IPS-NIHi7 (cell line): ENCODE data around the gene INMT.

Source experiments
- DNase-seq: peaks from one replicate; pipeline ENCODE4 v3.0.0; 2012; ENCODE audit warnings: mixed read lengths; ENCODE audit errors: extremely low spot score

INMT gene

DNA sequence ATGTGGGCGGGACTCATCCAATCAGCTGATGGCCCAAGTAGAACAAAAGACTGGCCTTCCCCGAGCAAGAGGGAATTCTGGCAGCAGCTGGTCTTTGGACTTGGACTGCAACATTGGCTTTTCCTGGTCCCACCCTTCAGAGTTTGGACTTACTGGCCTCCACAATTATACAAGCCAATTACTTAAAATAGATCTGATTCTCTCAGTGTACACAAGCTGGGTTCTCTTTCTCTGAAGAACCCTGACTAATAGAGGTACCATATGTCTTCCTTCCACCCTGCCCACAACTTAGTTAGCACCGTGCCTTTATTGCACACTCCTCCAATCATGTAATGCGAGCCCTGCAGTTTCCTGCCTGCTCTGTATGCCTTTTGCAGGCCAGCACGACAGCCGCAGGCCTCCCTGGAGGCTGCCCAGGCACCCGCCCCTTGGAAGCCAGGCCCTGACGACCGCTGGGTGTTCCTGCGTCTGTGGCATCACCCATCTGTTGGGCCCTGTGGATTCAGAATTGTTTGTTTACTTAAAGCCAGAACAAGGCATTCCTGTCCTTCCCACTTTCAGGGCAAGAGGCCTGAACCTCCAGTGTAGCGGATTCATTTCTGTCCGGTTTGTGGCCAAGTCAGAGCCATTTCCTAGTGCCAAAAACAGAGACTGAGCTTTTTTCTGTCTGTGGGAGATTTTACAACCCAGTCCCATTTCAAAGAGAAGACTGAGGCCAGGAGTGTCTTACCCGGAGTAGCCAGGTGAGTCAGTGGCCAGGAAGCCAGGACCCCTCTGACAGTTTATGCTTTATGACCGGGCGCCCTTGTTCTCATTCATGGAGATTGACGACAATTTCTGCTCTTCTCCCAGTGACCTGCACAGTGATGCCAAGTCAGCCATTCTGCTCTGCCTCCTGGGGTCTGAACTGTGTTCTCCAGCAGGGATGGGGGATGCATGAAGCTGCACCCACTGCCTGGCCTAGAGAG is 968 bp upstream of the INMT start:
- DNase-seq, result no peak

DNA sequence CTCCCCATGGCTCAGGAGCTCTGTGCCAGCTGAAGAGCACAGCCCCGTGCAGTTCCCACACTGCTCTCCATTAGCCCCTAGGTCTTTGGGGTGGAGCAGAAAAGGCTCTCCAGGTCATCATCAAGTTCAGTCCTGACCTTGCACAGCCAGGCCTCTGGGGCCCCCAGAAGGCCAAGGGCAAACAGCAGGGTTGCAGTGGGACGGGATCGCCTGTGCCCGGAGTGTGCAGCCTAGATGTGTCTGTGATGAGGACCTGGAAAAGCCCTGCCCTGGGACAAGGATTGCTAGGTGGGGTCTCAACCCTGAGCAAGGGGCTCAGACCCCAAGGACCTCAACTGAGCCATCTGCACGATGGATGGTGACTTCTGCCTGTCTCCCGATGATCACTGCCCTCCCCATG is 549 bp downstream of the INMT start:
- DNase-seq, result no peak

DNA sequence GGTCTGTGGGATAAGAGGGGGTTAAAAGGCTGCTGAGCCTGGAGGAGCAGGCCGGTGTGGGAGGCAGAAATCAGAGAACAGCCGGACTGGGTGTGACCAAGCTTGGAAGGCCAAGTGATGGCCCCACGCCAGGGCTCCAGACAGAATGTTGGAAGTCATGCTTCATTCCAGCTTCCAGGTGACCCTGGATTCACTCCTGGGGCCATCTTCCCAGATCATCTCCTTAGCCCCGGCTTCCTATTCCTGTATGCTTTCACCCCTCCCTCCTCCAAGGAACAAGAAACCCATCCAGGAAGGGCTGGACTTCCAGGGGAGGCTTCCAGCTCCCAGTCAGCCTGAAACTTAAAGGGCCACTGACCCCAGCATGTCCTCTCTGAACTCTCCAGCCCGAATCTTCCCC is 1.0 kb downstream of the INMT start:
- DNase-seq, result no peak

DNA sequence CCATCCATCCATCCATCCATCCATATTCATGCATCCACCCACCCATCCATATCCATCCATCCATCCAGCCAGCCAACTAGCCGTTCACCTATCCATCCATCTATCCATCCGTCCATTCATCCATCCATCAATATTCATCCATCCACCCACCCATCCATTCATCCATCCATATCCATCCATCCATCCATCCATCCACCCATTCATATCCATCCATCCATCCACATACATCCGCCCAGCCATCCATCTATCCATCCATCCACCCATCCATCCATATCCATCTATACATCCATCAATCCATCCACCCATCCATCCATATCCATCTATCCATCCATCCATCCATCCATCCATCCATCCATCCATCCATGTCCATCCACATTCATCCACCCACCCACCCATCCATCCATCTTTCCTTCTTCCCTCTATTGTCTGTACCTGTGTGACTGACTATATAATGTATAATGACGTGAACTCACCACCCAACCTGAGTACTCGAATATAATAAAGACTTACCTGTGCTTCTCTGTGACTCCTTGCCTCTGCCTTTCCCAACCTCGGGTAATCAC is 2.5 kb downstream of the INMT start:
- DNase-seq, result no peak

DNA sequence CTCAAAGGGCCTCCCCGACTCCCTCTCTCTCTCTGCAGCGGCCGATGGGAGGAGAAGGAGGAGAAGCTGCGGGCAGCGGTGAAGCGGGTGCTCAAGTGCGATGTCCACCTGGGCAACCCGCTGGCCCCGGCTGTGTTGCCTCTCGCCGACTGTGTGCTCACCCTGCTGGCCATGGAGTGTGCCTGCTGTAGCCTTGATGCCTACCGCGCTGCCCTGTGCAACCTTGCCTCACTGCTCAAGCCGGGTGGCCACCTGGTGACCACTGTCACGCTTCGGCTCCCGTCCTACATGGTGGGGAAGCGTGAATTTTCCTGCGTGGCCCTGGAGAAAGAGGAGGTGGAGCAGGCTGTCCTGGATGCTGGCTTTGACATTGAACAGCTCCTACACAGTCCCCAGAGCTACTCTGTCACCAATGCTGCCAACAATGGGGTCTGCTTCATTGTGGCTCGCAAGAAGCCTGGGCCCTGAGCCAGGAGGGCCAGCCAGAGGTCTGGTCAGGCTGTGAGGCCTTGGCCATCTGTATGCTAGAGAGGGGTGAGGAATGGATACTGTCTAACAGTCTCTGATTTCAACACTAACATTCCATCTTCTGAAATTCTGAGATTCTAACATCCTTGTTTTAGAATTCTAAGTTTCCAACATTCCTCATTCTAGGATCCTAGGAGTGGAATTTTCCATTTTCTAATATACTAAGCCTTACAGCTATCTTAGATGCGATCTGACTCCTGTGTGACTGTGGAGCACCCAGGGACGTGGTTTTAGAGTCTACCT is 3.6 kb downstream of the INMT start:
- no peak for DNase-seq

DNA sequence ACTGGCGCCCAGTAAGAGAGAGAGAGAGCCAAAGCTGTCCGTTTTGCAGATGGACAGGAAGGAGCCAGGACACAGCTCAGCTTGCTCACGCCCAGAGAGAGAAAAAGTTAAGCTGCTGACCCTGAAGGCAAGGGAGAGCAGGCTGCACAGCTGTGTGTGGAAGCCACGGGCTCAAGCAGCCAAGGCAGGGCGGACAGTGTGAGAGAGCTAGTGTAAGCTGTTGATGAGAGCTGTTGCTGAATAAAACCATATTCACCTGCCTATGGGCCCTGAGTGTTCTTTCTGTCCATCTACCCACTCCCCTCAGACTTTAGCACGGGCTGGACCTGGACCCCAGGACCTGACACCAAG is 5.4 kb downstream of the INMT start:
- DNase-seq, result no peak

DNA sequence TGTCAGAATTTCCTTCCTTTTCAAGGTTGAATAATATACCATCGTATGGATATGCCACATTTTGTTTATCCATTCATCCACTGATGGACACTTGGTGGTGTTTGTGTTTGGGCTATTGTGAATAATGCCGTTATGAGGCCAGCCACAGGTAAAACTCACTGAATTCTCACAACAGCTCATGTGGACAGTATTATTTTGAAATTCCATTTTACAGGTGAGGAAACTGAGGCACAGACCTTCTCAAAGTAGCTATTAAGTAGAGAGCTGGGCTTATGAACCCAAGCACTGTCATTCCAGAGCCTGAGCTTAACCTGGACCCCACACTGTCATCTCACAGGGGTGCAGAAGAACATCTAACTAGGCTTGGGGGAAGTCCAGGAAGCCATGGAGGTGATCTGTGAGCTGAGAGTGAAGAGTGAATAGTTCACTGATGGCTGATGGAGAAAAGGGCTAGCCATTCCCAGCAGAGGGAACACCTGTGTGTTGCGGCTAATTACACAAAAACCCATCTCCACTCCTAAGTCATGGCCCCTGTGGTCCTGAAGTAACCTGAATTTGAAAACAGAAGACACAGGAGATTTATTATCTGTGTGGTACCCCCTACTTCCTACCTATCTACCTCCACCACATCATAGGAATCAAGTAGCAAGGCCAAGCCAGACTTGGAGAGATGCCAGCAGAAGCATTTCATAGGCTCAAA is 8.7 kb downstream of the INMT start:
- no peak for DNase-seq

DNA sequence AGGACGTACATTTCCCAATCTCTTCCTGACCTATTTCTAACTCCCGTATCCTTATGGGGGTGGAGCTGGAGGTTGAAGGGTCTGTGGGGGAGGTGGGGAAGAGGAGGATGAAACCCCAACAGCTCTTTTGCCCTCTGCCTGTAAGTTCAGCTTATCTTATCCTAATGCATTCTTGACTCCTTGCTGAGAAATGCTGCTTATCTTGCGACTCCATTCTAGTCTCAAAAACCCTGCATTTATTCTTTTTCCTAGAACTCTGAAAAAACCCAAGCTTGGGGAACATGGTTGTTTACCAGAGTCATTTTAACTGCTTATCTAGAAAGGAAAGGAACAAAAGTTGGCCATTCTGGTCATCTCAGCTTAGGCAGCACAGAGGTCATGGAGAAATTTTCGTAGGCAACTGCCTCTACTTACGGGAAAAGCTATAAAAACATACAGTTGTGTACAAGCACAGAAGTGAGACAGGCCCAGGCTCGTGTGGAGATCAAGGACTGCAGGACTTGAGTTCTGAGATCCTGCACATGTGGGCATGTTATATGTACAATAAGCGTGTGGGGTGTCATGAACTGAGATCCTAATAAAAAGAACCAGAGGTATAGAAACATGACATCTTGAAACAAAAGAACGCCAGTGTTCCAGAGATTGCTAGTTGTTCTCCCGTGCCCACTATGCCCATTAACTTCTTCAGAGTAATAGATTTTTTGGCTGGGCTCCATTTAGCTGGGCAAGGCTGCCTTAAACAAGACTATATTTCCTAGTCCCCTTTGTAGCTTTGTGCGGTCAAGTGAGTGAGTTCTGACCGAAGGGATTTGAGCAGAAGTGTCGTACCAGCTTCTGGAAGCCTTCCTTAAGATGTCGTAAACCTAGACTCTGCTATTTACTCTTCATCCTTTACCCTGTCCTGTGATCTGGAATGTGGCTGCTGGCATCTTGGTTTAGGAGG is 9.6 kb downstream of the INMT start:
- no peak for DNase-seq

DNA sequence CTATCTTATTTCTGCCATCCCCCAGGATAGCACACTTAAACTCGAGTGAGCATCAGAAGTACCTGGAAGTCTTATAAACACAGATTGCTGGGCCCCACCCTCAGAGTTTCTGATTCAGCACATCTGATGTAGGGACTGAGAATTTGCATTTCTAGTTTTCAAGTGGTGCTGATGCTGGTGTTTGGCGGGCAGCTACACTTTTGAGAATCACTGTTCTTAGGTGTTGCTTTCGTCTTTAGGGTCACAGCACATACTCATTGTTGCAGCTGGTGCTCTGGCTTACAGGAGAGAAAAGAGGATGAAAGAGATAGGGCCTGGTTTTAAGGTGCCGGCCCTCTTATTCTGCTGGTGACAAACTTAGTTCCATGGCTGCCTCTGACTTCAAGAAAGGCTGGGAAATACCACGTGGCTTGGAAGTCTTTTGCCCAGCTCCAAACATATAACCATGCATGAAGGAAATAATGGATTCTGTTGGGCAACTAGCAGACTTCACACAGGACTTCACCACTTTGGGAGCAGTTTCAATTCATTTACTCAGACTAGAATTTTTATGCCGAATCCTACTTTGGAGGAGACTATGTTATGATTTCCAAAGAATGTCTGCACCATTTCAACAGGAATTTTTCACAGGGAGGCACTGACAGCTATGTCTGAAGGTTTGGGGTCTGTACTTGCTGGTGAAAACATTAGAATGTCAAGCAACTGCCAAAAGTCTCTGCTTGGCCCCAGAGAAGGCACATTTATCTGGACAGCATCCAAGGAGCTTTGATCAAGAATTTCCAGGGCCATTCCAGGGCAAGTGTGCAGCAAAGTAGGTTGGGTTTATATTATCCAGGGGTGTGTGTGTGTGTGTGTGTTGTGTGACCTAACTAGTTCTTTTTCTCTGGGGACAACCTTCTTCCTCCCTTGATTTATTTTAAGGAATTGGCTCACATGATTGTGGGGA is 12.4 kb downstream of the INMT start:
- DNase-seq, result no peak

DNA sequence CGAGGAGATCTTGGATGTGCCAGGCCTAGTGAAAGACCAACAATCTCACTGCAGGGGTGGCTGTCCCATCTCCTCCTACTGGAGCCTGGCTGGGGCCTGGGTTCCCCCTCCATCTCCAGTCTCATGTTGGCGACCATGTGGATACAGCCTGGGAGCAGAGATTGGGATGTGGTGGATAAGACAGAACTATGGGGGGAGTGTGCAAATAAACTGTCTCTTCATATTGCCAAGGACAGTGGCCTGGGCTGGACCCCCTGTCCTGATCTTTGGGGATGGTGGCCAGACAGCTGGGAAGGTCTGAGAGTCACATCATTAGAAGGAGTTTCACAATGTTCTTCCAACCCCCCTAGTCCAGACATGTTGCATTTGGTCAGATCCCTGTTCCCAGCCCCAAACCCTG is 13.5 kb downstream of the INMT start:
- DNase-seq, result no peak

DNA sequence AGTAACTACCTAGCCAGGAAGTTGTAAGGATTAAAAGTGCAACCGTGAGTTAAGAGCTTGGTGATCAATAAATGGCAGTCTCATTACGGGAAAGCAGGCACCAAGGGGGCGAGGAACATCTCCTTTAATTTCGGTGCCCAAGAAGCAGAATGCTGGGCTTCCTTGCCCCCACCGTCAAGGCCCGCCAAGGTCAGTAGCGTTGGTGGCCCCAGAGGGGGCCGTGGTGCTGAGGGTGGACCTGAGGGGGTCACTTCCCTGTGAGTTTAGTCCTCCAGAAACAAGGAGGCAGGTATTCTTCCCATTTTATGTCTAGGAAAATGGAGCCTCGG is 18.9 kb downstream of the INMT start:
- DNase-seq, result no peak

DNA sequence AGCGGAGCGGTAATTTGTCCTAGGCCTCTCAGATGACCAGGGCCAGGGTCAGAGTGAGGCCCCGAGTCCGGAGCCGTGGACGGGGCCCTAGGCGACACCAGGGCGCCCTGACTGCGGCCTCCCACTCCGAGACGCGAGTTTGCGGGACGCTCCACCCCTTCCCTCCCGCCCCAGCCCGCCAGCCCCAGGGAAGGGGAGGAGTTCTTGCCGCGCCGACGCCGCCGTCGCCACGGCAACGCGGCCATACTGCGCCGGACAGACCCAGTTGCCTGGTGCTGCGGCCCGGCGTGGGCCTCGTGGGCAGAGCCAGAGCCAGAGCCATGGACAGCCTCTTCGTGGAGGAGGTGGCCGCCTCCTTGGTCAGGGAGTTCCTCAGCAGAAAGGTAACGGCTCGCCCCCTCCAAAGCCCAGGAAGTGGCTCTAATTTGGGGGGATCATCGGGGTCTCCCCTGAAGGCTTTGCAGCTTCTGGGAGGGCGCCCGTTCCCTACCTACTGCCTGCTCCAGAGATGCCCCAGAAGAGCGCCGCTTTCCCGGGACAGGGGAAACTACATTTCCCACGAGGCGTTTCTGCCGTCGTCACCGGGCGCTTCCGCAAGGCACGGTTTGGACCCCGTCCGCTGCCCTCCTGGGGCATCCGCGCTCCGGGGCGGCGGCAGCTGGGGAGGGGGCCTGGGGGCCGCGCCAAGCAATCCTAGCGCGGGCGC is 19.4 kb downstream of the INMT start, which contains the start of gene MINDY4:
TSS of gene MINDY4 (plus strand) at position 244 of the 706 bp plus-strand sequence. CDS start at position 321, 77 bp downstream.
- DNase-seq, result peak; percentile 95

DNA sequence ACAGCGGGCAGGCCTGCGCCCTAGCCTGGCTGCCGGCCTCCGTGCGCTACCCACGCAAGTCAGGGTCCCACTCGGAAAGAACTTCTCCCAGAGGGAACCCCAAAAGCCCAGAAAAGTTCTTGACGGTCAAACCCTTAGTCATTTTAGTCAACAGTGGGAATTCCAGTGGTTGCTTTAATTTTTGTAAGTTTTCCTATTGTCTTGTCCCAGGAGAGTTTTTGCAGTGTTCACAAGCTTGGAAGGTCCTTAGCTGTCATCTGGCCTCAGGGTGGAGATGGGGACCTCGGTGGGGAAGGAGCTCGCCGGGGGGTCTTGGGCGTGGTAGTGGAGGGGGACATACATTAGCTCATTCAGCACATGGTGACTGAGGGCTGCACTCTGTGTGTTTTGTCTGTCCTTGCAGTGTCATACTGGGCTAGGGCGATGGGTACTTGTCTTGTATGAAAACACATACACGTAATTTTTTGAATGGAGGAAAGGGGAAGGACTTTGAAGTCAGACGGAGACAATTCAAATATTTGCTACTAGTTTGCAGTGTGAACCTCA is 20.0 kb downstream of the INMT start:
- no peak for DNase-seq

DNA sequence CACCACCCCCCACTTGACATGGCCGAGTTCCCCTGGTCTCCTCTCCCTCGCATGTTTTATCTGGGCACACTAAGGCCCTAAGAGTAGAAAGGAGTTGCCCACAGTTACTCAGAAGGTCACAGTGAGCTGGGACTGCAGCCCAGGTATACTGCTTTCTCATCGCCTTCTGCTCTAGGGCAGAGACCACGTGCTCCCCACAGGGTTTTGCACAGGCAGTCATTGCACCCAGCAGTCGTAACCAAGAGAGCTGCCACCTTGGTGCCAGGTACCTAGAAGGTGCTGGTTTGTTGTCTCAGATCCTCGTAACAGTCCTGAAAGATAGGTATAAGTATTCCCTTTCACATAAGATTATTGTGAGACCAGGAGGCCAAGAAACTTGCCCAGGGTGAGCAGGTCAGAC is 21.0 kb downstream of the INMT start:
- DNase-seq, result no peak

DNA sequence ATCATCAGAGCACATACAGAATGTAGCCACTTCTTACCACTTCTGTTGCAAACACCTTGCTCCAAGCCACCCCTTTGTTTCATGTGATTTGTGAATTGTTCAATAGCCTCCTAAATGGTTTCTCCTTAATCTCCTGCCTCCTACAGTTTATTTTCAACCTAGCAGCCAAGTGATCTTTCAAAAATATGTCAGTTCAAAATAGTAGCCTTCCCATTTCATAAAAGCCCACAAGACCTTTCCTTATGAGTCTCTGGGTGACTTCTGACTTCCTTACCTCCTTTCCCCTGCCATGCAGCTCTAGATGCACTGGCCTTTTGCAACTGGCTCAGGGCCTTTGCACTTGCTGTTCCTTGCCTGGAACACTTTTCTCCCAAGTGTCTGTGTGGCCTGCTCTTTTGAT is 24.1 kb downstream of the INMT start:
- DNase-seq, result no peak

DNA sequence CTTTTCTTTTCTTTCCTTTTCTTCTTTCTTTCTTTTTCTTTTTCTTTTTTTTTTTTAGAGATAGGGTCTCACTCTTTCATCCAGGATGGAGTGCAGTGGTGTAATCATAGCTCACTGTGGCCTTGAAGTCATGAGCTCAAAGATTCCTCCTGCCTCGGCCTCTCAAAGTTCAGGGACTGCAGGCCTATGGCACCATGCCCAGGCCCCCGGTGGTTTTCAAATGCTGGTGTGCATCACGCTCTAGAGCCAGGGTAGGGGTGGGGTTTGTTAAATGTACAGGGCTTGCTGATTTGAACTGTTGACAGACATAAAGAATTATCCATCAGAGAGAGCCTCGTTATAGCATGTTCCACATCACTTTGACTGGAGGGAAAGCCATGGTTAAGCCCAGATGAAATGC is 25.0 kb downstream of the INMT start:
- DNase-seq, result no peak

DNA sequence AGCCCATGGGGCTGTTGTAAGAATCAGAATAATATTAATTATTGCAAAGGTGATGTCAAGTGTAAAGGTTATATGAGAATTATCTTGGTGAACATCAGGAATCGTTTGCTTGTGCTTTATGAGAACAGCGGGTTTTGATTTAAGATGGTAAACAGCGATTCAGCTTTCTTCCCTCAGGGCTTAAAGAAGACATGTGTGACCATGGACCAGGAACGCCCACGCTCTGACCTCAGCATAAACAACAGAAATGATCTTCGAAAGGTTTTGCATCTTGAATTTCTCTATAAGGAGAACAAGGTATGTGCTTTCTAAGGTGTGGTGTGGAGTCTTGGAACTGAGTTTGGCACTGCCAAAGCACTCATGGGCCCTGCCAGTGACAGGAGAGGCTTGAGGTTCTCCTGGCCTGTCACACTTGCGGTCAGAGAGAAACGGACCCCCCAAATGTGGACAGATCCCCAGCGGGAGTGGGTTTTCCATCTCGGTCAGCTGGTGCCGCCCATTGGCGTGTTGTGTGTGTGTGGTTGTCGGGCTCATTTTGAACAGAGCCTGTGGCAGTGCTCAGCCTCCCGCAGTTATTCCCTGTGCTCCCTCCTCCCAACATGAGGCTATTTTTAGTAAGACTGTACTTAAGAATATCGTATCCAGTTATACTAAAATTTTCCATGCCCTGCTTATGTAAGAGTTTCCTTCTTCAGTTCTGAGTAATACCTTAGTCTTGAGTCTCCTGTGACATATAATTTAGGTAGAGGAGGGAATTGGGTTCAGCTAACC is 26.5 kb downstream of the INMT start:
- DNase-seq, result no peak

DNA sequence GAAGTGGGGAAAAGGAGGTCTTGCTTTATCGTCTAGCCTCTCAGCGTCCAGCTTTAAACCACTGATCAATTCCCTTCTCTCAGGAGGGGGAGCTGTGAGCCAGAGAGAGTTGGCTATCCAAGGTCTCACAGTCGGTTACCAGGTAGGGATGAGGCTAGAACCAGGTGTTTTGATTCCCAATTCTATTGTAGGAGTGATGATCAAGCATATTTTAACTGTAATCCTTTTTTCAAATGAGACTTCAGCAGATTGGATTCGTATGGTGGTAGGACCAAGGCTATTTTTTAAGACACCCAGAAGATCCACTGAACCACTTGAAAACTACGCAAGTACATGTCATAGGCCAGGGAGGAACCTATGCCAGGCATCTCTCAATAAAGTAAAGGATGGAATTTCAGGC is 27.6 kb downstream of the INMT start:
- DNase-seq, result no peak
